ENCODE data around the gene IL18BP. TPM values are rescaled to one million over a fixed set of nuclear protein-coding genes. Genes with fewer than 3 reads are reported as not detected.
A peak's percentile ranks its signal among the peaks of the same experiment; 100 is the strongest.

IL18BP gene
- total RNA-seq, 2 experiments from 2014 or later = 7.8 to 8.2 TPM

- POLR2A ChIA-PET = no interaction called here
- no peaks in the 10 kb centered on the region for H3K9me3 Mint-ChIP-seq
These were observed 11.2 kb upstream of the IL18BP start for GRCh38 chr11:71987521-71987920.

GRCh38 chr11:71988050-71988449 is 10.7 kb upstream of the IL18BP start:
- H3K4me3 Mint-ChIP-seq = no peak overlapping the region
- DNase-seq = no peak
- no peaks in the 10 kb centered on the region for H3K27me3 Mint-ChIP-seq
- CTCF ChIA-PET = interaction anchor here (2.5 to 3.9 kb wide), 2 partner anchors 11 to 156 kb away, joined by 9 to 25 read pairs; no protein-coding TSS in a partner anchor
- TF ChIP-seq CTCF (IDR thresholded peaks at IDR 0.05) = no peak
- H3K36me3 Mint-ChIP-seq (ENCODE audit: low read depth) = peaks cover 5% of the 10 kb centered on the region
- peaks cover 8% of the 10 kb centered on the region for H3K4me1 Mint-ChIP-seq (ENCODE audit: low read depth)
- intact Hi-C loops (cut with micrococcal nuclease) = no loop called here
- no peak for ATAC-seq
- POLR2A ChIA-PET = interaction anchor here (1.6 kb wide), 1 partner anchor 12 kb away, joined by 4 read pairs; no protein-coding TSS in a partner anchor
- H3K9me3 Mint-ChIP-seq = no peaks in the 10 kb centered on the region
- H3K27ac Mint-ChIP-seq = no peak overlapping the region

More at GRCh38 chr11:71987521-71987920, 11.2 kb upstream of the IL18BP start:
- Mint-ChIP-seq H3K4me3 (no peak overlapping the region), H3K4me1 (ENCODE audit: low read depth) (peaks cover 8% of the 10 kb centered on the region), H3K36me3 (ENCODE audit: low read depth) (peaks cover 5% of the 10 kb centered on the region), H3K27ac (no peak overlapping the region), H3K27me3 (no peaks in the 10 kb centered on the region)
- DNase-seq = no peak
- intact Hi-C loops (cut with micrococcal nuclease) = no loop called here
- no peak for ATAC-seq
- CTCF ChIA-PET = interaction anchor here (0.9 to 3.9 kb wide), 4 partner anchors 10 to 157 kb away, joined by 3 to 25 read pairs (median 6); no protein-coding TSS in a partner anchor
- no peak for TF ChIP-seq CTCF (IDR thresholded peaks at IDR 0.05)

GRCh38 chr11:71990701-71991100 is 8.0 kb upstream of the IL18BP start:
- no peak overlapping the region for H3K4me3 Mint-ChIP-seq
- H3K27me3 Mint-ChIP-seq = no peaks in the 10 kb centered on the region
- CTCF ChIA-PET = interaction anchor here (1.0 to 2.4 kb wide), 3 partner anchors 13 to 154 kb away, joined by 3 to 12 read pairs (median 3); no protein-coding TSS in a partner anchor
- no peaks in the 10 kb centered on the region for H3K9me3 Mint-ChIP-seq
- DNase-seq (no peak), ATAC-seq (no peak)
- H3K36me3 Mint-ChIP-seq (ENCODE audit: low read depth) = peaks cover 5% of the 10 kb centered on the region
- POLR2A ChIA-PET = interaction anchor here (1.1 kb wide), 1 partner anchor 8 kb away, joined by 3 read pairs; the partner anchor contains the start of gene IL18BP
- intact Hi-C loops (cut with micrococcal nuclease) = no loop called here
- H3K4me1 Mint-ChIP-seq (ENCODE audit: low read depth) = peaks cover 8% of the 10 kb centered on the region
- TF ChIP-seq CTCF (IDR thresholded peaks at IDR 0.05) = no peak
- no peak overlapping the region for H3K27ac Mint-ChIP-seq

- peak overlapping the region; percentile 0 for H3K27ac Mint-ChIP-seq
- CTCF ChIA-PET = interaction anchor here (1.3 to 1.7 kb wide), 2 partner anchors 13 to 153 kb away, joined by 3 read pairs; no protein-coding TSS in a partner anchor
- H3K4me3 Mint-ChIP-seq = no peak overlapping the region
- ATAC-seq (no peak), DNase-seq (no peak)
- peaks cover 8% of the 10 kb centered on the region for H3K4me1 Mint-ChIP-seq (ENCODE audit: low read depth)
- intact Hi-C loops (cut with micrococcal nuclease) = no loop called here
- POLR2A ChIA-PET = no interaction called here
- H3K9me3 Mint-ChIP-seq = no peaks in the 10 kb centered on the region
- H3K36me3 Mint-ChIP-seq (ENCODE audit: low read depth) = peaks cover 5% of the 10 kb centered on the region
- no peak for TF ChIP-seq CTCF (IDR thresholded peaks at IDR 0.05)
- no peaks in the 10 kb centered on the region for H3K27me3 Mint-ChIP-seq
These were observed 7.2 kb upstream of the IL18BP start for GRCh38 chr11:71991494-71991893.

- intact Hi-C loops (cut with micrococcal nuclease) = no loop called here
- Mint-ChIP-seq H3K27me3 (no peaks in the 10 kb centered on the region), H3K4me3 (no peak overlapping the region), H3K4me1 (ENCODE audit: low read depth) (peaks cover 8% of the 10 kb centered on the region), H3K36me3 (ENCODE audit: low read depth) (peaks cover 5% of the 10 kb centered on the region), H3K9me3 (no peaks in the 10 kb centered on the region), H3K27ac (no peak overlapping the region)
- CTCF ChIA-PET = interaction anchor here (0.9 to 1.7 kb wide), 3 partner anchors 14 to 152 kb away, joined by 3 read pairs; no protein-coding TSS in a partner anchor
- ATAC-seq (no peak), DNase-seq (no peak)
- POLR2A ChIA-PET = no interaction called here
- no peak for TF ChIP-seq CTCF (IDR thresholded peaks at IDR 0.05)
These were observed 6.5 kb upstream of the IL18BP start for GRCh38 chr11:71992136-71992730.

All from activated CD8-positive, alpha-beta T cell treated with anti-CD3 and anti-CD28 coated beads for 36 hours (primary cell).